Endothelial cell (in vitro differentiated cells): ENCODE measurements around the gene UQCRQ. TPM values are rescaled to one million over a fixed set of nuclear protein-coding genes. Genes with fewer than 3 reads are reported as not detected.
A peak's percentile ranks its signal among the peaks of the same experiment; 100 is the strongest.

Experiments used
- DNase-seq: peaks from one replicate; pipeline ENCODE4 v3.0.0; 2021; ENCODE audit warnings: low spot score
- H3K27ac Mint-ChIP-seq: one replicate; pipeline ENCODE4 v1.8.0; 2021; ENCODE audit warnings: mixed read lengths, inconsistent platforms; ENCODE audit not compliant: unreplicated experiment
- H3K27me3 Mint-ChIP-seq: one replicate; pipeline ENCODE4 v1.8.0; 2021; ENCODE audit warnings: mild to moderate bottlenecking, moderate library complexity, mixed read lengths, inconsistent platforms; ENCODE audit not compliant: unreplicated experiment
- H3K36me3 Mint-ChIP-seq: one replicate; pipeline ENCODE4 v1.8.0; 2021; ENCODE audit warnings: mild to moderate bottlenecking, low read depth, mixed read lengths, inconsistent platforms; ENCODE audit not compliant: unreplicated experiment
- H3K4me1 Mint-ChIP-seq: one replicate; pipeline ENCODE4 v1.8.0; 2021; ENCODE audit warnings: mild to moderate bottlenecking, mixed read lengths, inconsistent platforms; ENCODE audit not compliant: unreplicated experiment
- H3K4me3 Mint-ChIP-seq: one replicate; pipeline ENCODE4 v1.8.0; 2021; ENCODE audit warnings: mild to moderate bottlenecking, mixed read lengths, inconsistent platforms; ENCODE audit not compliant: unreplicated experiment
- H3K9me3 Mint-ChIP-seq: one replicate; pipeline ENCODE4 v1.8.0; 2021; ENCODE audit warnings: mixed read lengths, inconsistent platforms; ENCODE audit not compliant: unreplicated experiment
- CTCF ChIP-seq: fragments of 200-600 bp; sonication (generic); IDR thresholded peaks from one replicate; pipeline ENCODE4 v1.5.0; 2021; ENCODE audit warnings: antibody characterized with exemption; ENCODE audit not compliant: unreplicated experiment
- total RNA-seq: library from RNA; stranded (reverse); fragmentation: NEBNext Ultra II Directional; extraction: Animal tissue kit (Norgen Biotek cat#: 25700); gene quantifications from one replicate; pipeline ENCODE4 v1.2.1, GENCODE V29; 2021; ENCODE audit not compliant: unreplicated experiment

The UQCRQ gene
- total RNA-seq, 1 donor from 2014 or later = 152 TPM

GRCh38 chr5:132916086-132916485 lies 49.6 kb downstream of the UQCRQ start:
- Mint-ChIP-seq H3K27ac (peak overlapping the region; percentile 75), H3K4me3 (no peak overlapping the region), H3K9me3 (no peaks in the 10 kb centered on the region), H3K36me3 (peaks cover 19% of the 10 kb centered on the region), H3K27me3 (no peaks in the 10 kb centered on the region), H3K4me1 (no peaks in the 10 kb centered on the region)
- DNase-seq = no peak
- no peak for TF ChIP-seq CTCF

Other genes starting within 250 kb of the UQCRQ start
- not detected for gene IL13, start 208.5 kb upstream of the UQCRQ start, total RNA-seq
- not detected for gene IL4, start 192.7 kb upstream of the UQCRQ start, total RNA-seq
- gene KIF3A, start 129.1 kb upstream of the UQCRQ start, total RNA-seq = 11.5 TPM
- not detected for gene CCNI2, start 119.2 kb upstream of the UQCRQ start, total RNA-seq
- gene SEPTIN8, start 89.4 kb upstream of the UQCRQ start, total RNA-seq = 22.8 TPM
- not detected for gene SOWAHA, start 53.3 kb upstream of the UQCRQ start, total RNA-seq
- 5.6 TPM for gene SHROOM1, start 36.0 kb upstream of the UQCRQ start, total RNA-seq
- gene GDF9, start 173 bp upstream of the UQCRQ start, total RNA-seq = 0.33 TPM
- gene LEAP2, start 7.0 kb downstream of the UQCRQ start, total RNA-seq = 0.82 TPM
- gene AFF4, start 97.0 kb downstream of the UQCRQ start, total RNA-seq = 87.4 TPM
- 33.0 TPM for gene ZCCHC10, start 159.9 kb downstream of the UQCRQ start, total RNA-seq
- 162 TPM for gene HSPA4, start 185.4 kb downstream of the UQCRQ start, total RNA-seq